Astrocyte (in vitro differentiated cells and primary cell): ENCODE measurements around the gene RYR2. TPM values are rescaled to one million over a fixed set of nuclear protein-coding genes. Genes with fewer than 3 reads are reported as not detected.

ENCODE experiments used
- DNase-seq: peaks from one replicate; pipeline ENCODE4 v3.0.0-alpha.2; 2010; ENCODE audit warnings: low read depth
- FAIRE-seq: peaks from 2 replicates; lab custom pipeline; 2011; peaks lifted over from hg19 to GRCh38; lab: Jason Lieb, UNC
- H2AFZ ChIP-seq: 2 replicates; pipeline ENCODE4 v1.6.0; 2012; ENCODE audit warnings: low read depth, low read length, inconsistent platforms
- H3K27ac ChIP-seq: 2 replicates; pipeline ENCODE4 v1.5.1; 2011; ENCODE audit warnings: low read depth, low read length, inconsistent platforms
- H3K27me3 ChIP-seq: 2 replicates; pipeline ENCODE4 v1.6.0; 2011; ENCODE audit warnings: low read length, inconsistent platforms; ENCODE audit not compliant: insufficient read depth
- H3K36me3 ChIP-seq: 2 replicates; pipeline ENCODE4 v1.5.1; 2011; ENCODE audit warnings: low read length, inconsistent platforms; ENCODE audit not compliant: insufficient read depth
- H3K4me1 ChIP-seq: 2 replicates; pipeline ENCODE4 v1.5.1; 2011; ENCODE audit warnings: low read length, inconsistent platforms; ENCODE audit not compliant: insufficient read depth
- H3K4me2 ChIP-seq: 2 replicates; pipeline ENCODE4 v1.6.0; 2012; ENCODE audit warnings: low read length, inconsistent platforms
- H3K4me3 ChIP-seq: 2 replicates; pipeline ENCODE4 v1.5.1; 2011; ENCODE audit warnings: low read depth, mild to moderate bottlenecking, low read length, inconsistent platforms; ENCODE audit not compliant: insufficient read depth
- H3K79me2 ChIP-seq: 2 replicates; pipeline ENCODE4 v1.6.0; 2012; ENCODE audit warnings: mild to moderate bottlenecking, low read length, inconsistent platforms; ENCODE audit not compliant: insufficient read depth
- H3K9ac ChIP-seq: 2 replicates; pipeline ENCODE4 v1.6.0; 2012; ENCODE audit warnings: mild to moderate bottlenecking, low read length, inconsistent platforms
- H3K9me3 ChIP-seq: 2 replicates; pipeline ENCODE4 v1.5.1; 2012; ENCODE audit warnings: low read depth, mild to moderate bottlenecking, low read length, inconsistent platforms; ENCODE audit not compliant: insufficient read depth
- H4K20me1 ChIP-seq: 2 replicates; pipeline ENCODE4 v1.6.0; 2012; ENCODE audit warnings: low read length, inconsistent platforms; ENCODE audit not compliant: insufficient read depth
- H3K27ac Mint-ChIP-seq: one replicate; pipeline ENCODE4 v1.8.0; 2021; ENCODE audit warnings: mild to moderate bottlenecking, mixed read lengths; ENCODE audit not compliant: unreplicated experiment
- H3K27me3 Mint-ChIP-seq: one replicate; pipeline ENCODE4 v1.8.0; 2021; ENCODE audit warnings: low read depth, mixed read lengths; ENCODE audit not compliant: unreplicated experiment
- H3K36me3 Mint-ChIP-seq: one replicate; pipeline ENCODE4 v1.8.0; 2021; ENCODE audit warnings: low read depth, mixed read lengths; ENCODE audit not compliant: unreplicated experiment
- H3K4me1 Mint-ChIP-seq: one replicate; pipeline ENCODE4 v1.8.0; 2021; ENCODE audit warnings: low read depth, mixed read lengths; ENCODE audit not compliant: unreplicated experiment
- H3K4me3 Mint-ChIP-seq: one replicate; pipeline ENCODE4 v1.8.0; 2021; ENCODE audit warnings: mild to moderate bottlenecking, moderate library complexity, mixed read lengths; ENCODE audit not compliant: unreplicated experiment
- H3K9me3 Mint-ChIP-seq: one replicate; pipeline ENCODE4 v1.8.0; 2021; ENCODE audit warnings: mild to moderate bottlenecking, mixed read lengths; ENCODE audit not compliant: unreplicated experiment
- EZH2 ChIP-seq: IDR thresholded peaks from 2 replicates; pipeline ENCODE4 v1.6.1; 2012; ENCODE audit warnings: mild to moderate bottlenecking, low read length, inconsistent platforms; ENCODE audit not compliant: insufficient read depth
- total RNA-seq: library from RNA; stranded (reverse); gene quantifications from 2 replicates; pipeline ENCODE4 v1.2.1, GENCODE V29; 2021
- TF ChIP-seq, protein P1 (sequence below): IDR thresholded peaks from 2 replicates; pipeline ENCODE4 v1.5.1; 2011; ENCODE audit warnings: low read depth, mild to moderate bottlenecking, inconsistent platforms, low read length, moderate library complexity; ENCODE audit not compliant: insufficient read depth

The RYR2 gene
- total RNA-seq, 1 donor from 2014 or later: 0.30 TPM

GRCh38 chr1:237562242-237562823, 520.3 kb downstream of the RYR2 start:
- Mint-ChIP-seq H3K27me3 (no peaks in the 10 kb centered on the region), H3K36me3 (no peaks in the 10 kb centered on the region), H3K27ac (no peak overlapping the region), H3K4me3 (no peak overlapping the region), H3K9me3 (no peaks in the 10 kb centered on the region), H3K4me1 (no peaks in the 10 kb centered on the region)
- H2AFZ ChIP-seq: no peak overlapping the region
- no peaks in the 10 kb centered on the region for H3K27me3 ChIP-seq
- no peak overlapping the region for H3K4me2 ChIP-seq
- TF ChIP-seq EZH2: no peak
- TF ChIP-seq, protein P1, sequence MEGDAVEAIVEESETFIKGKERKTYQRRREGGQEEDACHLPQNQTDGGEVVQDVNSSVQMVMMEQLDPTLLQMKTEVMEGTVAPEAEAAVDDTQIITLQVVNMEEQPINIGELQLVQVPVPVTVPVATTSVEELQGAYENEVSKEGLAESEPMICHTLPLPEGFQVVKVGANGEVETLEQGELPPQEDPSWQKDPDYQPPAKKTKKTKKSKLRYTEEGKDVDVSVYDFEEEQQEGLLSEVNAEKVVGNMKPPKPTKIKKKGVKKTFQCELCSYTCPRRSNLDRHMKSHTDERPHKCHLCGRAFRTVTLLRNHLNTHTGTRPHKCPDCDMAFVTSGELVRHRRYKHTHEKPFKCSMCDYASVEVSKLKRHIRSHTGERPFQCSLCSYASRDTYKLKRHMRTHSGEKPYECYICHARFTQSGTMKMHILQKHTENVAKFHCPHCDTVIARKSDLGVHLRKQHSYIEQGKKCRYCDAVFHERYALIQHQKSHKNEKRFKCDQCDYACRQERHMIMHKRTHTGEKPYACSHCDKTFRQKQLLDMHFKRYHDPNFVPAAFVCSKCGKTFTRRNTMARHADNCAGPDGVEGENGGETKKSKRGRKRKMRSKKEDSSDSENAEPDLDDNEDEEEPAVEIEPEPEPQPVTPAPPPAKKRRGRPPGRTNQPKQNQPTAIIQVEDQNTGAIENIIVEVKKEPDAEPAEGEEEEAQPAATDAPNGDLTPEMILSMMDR: peak; percentile 61
- H3K27ac ChIP-seq: no peak overlapping the region
- no peak overlapping the region for H3K9ac ChIP-seq
- FAIRE-seq (no peak), DNase-seq (peak; percentile 37)
- H3K9me3 ChIP-seq: no peaks in the 10 kb centered on the region
- H3K79me2 ChIP-seq: no peaks in the 10 kb centered on the region
- no peaks in the 10 kb centered on the region for H3K36me3 ChIP-seq
- H3K4me1 ChIP-seq: no peaks in the 10 kb centered on the region
- H3K4me3 ChIP-seq: no peak overlapping the region
- H4K20me1 ChIP-seq: no peaks in the 10 kb centered on the region

DNA sequence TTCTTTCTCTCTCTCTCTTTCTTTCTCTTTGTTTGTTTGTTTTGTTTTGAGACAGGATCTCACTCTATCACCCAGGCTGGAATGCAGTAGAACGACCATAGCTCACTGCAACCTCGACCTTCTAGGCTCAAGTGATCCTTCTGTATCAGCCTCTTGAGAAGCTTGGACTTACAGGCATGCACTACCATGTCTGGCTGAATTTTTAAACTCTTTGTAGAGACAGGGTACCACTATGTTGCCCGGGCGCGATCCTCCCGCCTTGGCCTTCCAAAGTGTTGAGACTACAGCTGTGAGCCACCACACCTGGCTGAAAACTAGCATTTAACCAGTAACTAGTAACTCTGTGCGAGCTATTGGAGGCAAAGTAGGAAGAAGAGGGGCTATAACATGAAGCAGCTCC, 523.3 kb downstream of the RYR2 start:
- Histone ChIP-seq H3K36me3 (no peaks in the 10 kb centered on the region), H3K27ac (no peak overlapping the region), H3K4me1 (no peaks in the 10 kb centered on the region), H2AFZ (no peak overlapping the region), H3K9ac (no peak overlapping the region), H4K20me1 (no peaks in the 10 kb centered on the region), H3K9me3 (no peaks in the 10 kb centered on the region), H3K79me2 (no peaks in the 10 kb centered on the region), H3K27me3 (no peaks in the 10 kb centered on the region), H3K4me3 (no peak overlapping the region), H3K4me2 (no peak overlapping the region)
- Mint-ChIP-seq H3K27ac (no peak overlapping the region), H3K4me3 (no peak overlapping the region), H3K27me3 (no peaks in the 10 kb centered on the region), H3K4me1 (no peaks in the 10 kb centered on the region), H3K9me3 (no peaks in the 10 kb centered on the region), H3K36me3 (no peaks in the 10 kb centered on the region)
- TF ChIP-seq EZH2: no peak
- TF ChIP-seq, protein P1: no peak
- FAIRE-seq (no peak), DNase-seq (no peak)

GRCh38 chr1:237566581-237566980, 524.6 kb downstream of the RYR2 start:
- Histone ChIP-seq H3K27me3 (no peaks in the 10 kb centered on the region), H3K36me3 (no peaks in the 10 kb centered on the region), H3K4me1 (no peaks in the 10 kb centered on the region), H3K4me3 (no peak overlapping the region), H3K27ac (no peak overlapping the region), H4K20me1 (no peaks in the 10 kb centered on the region), H3K9me3 (no peaks in the 10 kb centered on the region), H3K9ac (no peak overlapping the region), H2AFZ (no peak overlapping the region), H3K79me2 (no peaks in the 10 kb centered on the region), H3K4me2 (no peak overlapping the region)
- Mint-ChIP-seq H3K27ac (no peak overlapping the region), H3K27me3 (no peaks in the 10 kb centered on the region), H3K4me1 (no peaks in the 10 kb centered on the region), H3K4me3 (no peak overlapping the region), H3K36me3 (no peaks in the 10 kb centered on the region), H3K9me3 (no peaks in the 10 kb centered on the region)
- DNase-seq: no peak
- no peak for TF ChIP-seq EZH2
- TF ChIP-seq, protein P1: no peak
- FAIRE-seq: no peak
